ENCODE results near the gene ATG7. TPM values are rescaled to one million over a fixed set of nuclear protein-coding genes. Genes with fewer than 3 reads are reported as not detected.
"Not testable (repeated sequence)": the region's sequence is repeated elsewhere in the genome, so short reads cannot be mapped to it uniquely, and the experiment has no call there.

ATG7 gene
- total RNA-seq, 5 donors from 2014 or later (not counting 1 experiment from before 2014, with no cell fraction given): 29.0 to 39.3 (median 37.4) TPM

DNA sequence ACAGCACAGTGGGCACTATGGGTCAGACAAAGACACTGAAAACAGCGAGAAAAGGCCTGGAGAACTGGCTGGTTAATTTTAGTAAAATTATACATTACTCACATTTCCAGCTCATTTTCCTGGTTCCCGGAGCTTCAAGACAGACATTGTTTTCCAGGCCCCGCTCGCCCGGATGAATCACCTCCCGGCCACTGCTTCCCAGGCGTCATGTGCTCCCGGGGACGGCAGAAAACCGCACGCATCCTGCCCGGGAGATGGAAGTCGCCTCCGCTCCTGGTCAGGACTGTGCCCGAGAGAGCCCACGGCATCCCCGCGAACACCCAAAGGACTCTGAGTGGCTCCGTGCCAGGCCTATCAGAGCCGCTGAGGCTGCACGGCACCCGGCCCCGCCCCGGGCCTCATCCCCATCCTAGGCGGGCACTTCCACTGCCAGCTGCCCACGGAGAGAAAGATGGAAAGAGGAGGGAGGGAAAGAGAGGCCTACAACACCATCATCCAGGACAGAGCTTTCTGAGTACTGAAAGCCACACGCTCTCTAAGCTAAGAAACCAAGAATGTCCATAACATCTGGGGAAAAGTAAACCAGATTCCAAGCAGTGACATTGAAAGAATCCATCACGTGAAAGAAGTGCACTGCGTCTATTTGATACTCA lies 296.4 kb downstream of the ATG7 start:
- DNase-seq (no peak), ATAC-seq (replicated peaks in 1 of 4) (no peak)
- POLR2A ChIA-PET: no interaction called here
- Mint-ChIP-seq H3K27ac (peak overlapping the region in 1 of 2 donors; percentile 28), H3K9me3 (no peaks in the 10 kb centered on the region), H3K4me3 (no peak overlapping the region), H3K27me3 (no peaks in the 10 kb centered on the region), H3K36me3 (peaks cover 20% of the 10 kb centered on the region), H3K4me1 (peaks cover 4 to 16% (median 7%) of the 10 kb centered on the region in 3 donors)
- WGBS (ENCODE audit: insufficient coverage): 97% methylated on average over 19 of the region's 29 CpGs
- Histone ChIP-seq H3K9me3 (no peaks in the 10 kb centered on the region), H3K27me3 (replicated peaks in 1 of 2; ENCODE audit: control insufficient read depth in 2 of 2, extremely low read depth in 1 of 2, insufficient read depth in 2 of 2, low read length in 1 of 2) (no peaks in the 10 kb centered on the region), H3K36me3 (ENCODE audit: control insufficient read depth in 2 of 2, extremely low read depth in 1 of 2, insufficient read depth in 1 of 2, low read length in 1 of 2) (peaks cover 26 to 29% of the 10 kb centered on the region in 2 donors), H3K4me1 (ENCODE audit: control insufficient read depth in 1 of 2, extremely low read depth in 1 of 2, insufficient read depth in 2 of 2, low read length in 2 of 2) (peaks cover 0 to 6% of the 10 kb centered on the region in 2 experiments), H3K4me3 (ENCODE audit: control insufficient read depth in 1 of 2, extremely low read depth in 1 of 2, low read length in 1 of 2) (no peak overlapping the region), H3K27ac (ENCODE audit: low read length) (no peak overlapping the region)
- CTCF ChIA-PET: interaction anchor here in 1 of 2 donors (0.6 kb wide), 1 partner anchor 10 kb away, joined by 3 read pairs; no protein-coding TSS in a partner anchor

DNA sequence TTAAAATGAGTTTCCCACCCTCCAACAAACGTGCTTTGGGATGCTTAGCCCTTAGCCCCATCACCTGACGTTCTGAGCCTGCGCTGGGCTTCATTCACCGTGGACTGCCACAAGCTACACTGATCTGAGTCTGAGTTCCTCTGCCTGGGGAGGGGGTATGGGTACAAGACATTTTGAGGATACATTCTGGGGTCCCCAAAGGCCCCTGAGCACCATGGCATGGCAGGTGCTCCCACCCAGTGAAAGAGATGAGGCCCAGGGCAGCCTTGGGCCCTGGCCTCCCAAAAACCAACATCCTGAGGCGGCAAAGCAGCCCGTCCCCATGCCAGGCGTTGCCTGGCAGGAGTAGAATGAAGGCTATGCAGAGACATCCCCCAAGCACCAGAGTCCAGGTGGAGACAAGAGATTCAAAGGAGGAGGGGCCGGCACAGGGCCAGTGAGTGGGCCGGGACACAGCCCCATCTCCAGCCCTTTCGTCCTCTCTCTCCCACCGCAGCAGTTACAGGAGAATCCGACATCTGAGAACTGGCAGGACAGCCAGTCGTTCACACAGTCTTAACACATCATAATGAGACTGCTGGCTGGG lies 297.1 kb downstream of the ATG7 start:
- Histone ChIP-seq H3K4me1 (ENCODE audit: control insufficient read depth in 1 of 2, extremely low read depth in 1 of 2, insufficient read depth in 2 of 2, low read length in 2 of 2) (peaks cover 0 to 6% of the 10 kb centered on the region in 2 experiments), H3K27me3 (replicated peaks in 1 of 2; ENCODE audit: control insufficient read depth in 2 of 2, extremely low read depth in 1 of 2, insufficient read depth in 2 of 2, low read length in 1 of 2) (no peaks in the 10 kb centered on the region), H3K4me3 (ENCODE audit: control insufficient read depth in 1 of 2, extremely low read depth in 1 of 2, low read length in 1 of 2) (no peak overlapping the region), H3K36me3 (ENCODE audit: control insufficient read depth in 2 of 2, extremely low read depth in 1 of 2, insufficient read depth in 1 of 2, low read length in 1 of 2) (peaks cover 21 to 25% of the 10 kb centered on the region in 2 donors), H3K27ac (ENCODE audit: low read length) (no peak overlapping the region), H3K9me3 (no peaks in the 10 kb centered on the region)
- Mint-ChIP-seq H3K4me3 (no peak overlapping the region), H3K36me3 (peaks cover 16% of the 10 kb centered on the region), H3K9me3 (no peaks in the 10 kb centered on the region), H3K27me3 (no peaks in the 10 kb centered on the region), H3K27ac (peak overlapping the region in 1 of 2 donors; percentile 28), H3K4me1 (peaks cover 5 to 16% (median 11%) of the 10 kb centered on the region in 3 donors)
- ChIA-PET POLR2A (interaction anchor here in 1 of 2 donors (0.6 kb wide), 2 partner anchors 9 to 137 kb away, joined by 3 to 6 read pairs; no protein-coding TSS in a partner anchor), CTCF (no interaction called here)
- no peak for DNase-seq
- WGBS (ENCODE audit: insufficient coverage): 95% methylated on average over 7 of the region's 13 CpGs
- ATAC-seq (replicated peaks in 1 of 4): no peak

DNA sequence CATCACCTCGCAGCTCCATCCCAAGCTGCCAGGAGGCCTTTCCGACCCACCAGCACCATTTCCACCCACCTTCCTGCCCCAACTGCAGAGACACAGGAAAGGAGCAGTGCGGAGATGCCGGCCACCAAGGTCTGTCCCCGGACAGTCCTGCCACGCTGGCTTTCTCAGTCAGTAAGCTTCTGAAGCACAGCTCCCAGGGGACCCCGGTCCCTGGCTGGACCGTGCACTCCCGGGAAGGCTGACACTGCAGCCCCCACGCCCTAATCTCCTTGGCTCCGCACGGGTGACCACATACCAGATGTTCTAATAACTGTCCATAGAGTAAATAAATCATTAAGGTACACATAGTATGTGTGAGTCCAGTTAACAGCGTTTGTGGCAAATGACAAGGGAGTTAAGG lies 298.1 kb downstream of the ATG7 start:
- Histone ChIP-seq H3K27me3 (replicated peaks in 1 of 2; ENCODE audit: control insufficient read depth in 2 of 2, extremely low read depth in 1 of 2, insufficient read depth in 2 of 2, low read length in 1 of 2) (no peaks in the 10 kb centered on the region), H3K4me3 (ENCODE audit: control insufficient read depth in 1 of 2, extremely low read depth in 1 of 2, low read length in 1 of 2) (no peak overlapping the region), H3K9me3 (no peaks in the 10 kb centered on the region), H3K36me3 (ENCODE audit: control insufficient read depth in 2 of 2, extremely low read depth in 1 of 2, insufficient read depth in 1 of 2, low read length in 1 of 2) (peaks cover 19 to 22% of the 10 kb centered on the region in 2 donors), H3K27ac (ENCODE audit: low read length) (no peak overlapping the region), H3K4me1 (ENCODE audit: control insufficient read depth in 1 of 2, extremely low read depth in 1 of 2, insufficient read depth in 2 of 2, low read length in 2 of 2) (peaks cover 0 to 6% of the 10 kb centered on the region in 2 experiments)
- WGBS (ENCODE audit: insufficient coverage): 97% methylated on average over 5 of the region's 13 CpGs
- Mint-ChIP-seq H3K27ac (peak overlapping the region in 1 of 2 donors; percentile 64), H3K4me1 (peaks cover 7 to 16% (median 12%) of the 10 kb centered on the region in 3 donors), H3K36me3 (peaks cover 20% of the 10 kb centered on the region), H3K9me3 (no peaks in the 10 kb centered on the region), H3K27me3 (no peaks in the 10 kb centered on the region), H3K4me3 (no peak overlapping the region)
- POLR2A ChIA-PET: no interaction called here
- ATAC-seq (replicated peaks in 1 of 4) (no peak), DNase-seq (no peak)
- CTCF ChIA-PET: no interaction called here

DNA sequence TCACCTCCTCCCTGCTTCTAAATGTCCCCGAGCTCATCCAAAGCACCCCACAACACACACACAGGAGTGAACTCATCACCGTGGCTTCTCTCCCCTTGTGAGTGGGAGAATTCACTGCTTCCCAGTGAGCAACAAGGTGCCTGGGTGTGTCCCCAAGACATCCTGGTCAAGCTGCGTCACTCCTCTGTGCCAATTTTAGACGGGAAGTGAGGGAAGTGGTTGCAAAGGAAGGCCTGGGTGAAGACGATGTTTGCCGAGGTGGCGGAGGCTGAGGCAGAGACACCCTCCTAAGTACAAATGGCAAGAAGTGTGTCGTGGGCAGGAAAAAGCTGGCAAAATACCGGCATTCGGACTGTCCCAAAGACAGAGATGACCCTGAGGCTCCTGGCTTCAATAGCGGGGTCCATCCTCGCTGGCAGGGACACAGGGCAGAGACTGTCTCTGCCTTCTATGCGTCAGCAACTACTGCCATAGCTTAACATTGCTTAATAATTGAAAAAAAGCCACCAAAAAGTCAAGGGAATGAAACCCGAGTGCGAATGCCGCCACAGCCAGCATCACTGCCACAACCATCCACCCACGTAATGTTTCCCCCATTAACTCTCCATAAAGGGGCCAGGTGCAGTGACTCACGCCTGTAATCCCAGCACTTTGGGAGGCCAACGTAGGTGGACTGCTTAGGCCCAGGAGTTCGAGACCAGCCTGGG lies 298.7 kb downstream of the ATG7 start:
- no peaks in the 10 kb centered on the region for H3K9me3 Mint-ChIP-seq
- peaks cover 16 to 18% of the 10 kb centered on the region in 2 donors for H3K36me3 ChIP-seq (ENCODE audit: control insufficient read depth in 2 of 2, extremely low read depth in 1 of 2, insufficient read depth in 1 of 2, low read length in 1 of 2)
- H3K27ac Mint-ChIP-seq: peak overlapping the region in 1 of 2 donors; percentile 55
- POLR2A ChIA-PET: no interaction called here
- H3K4me1 ChIP-seq (ENCODE audit: control insufficient read depth in 1 of 2, extremely low read depth in 1 of 2, insufficient read depth in 2 of 2, low read length in 2 of 2): peaks cover 0 to 6% of the 10 kb centered on the region in 2 experiments
- ATAC-seq (replicated peaks in 1 of 4) (no peak), DNase-seq (peak in 1 of 35 experiments; percentile 6)
- no peak overlapping the region for H3K4me3 Mint-ChIP-seq
- H3K27ac ChIP-seq (ENCODE audit: low read length): no peak overlapping the region
- peaks cover 20% of the 10 kb centered on the region for H3K36me3 Mint-ChIP-seq
- peaks cover 7 to 16% (median 12%) of the 10 kb centered on the region in 3 donors for H3K4me1 Mint-ChIP-seq
- no peak overlapping the region for H3K4me3 ChIP-seq (ENCODE audit: control insufficient read depth in 1 of 2, extremely low read depth in 1 of 2, low read length in 1 of 2)
- H3K9me3 ChIP-seq: no peaks in the 10 kb centered on the region
- H3K27me3 Mint-ChIP-seq: no peaks in the 10 kb centered on the region
- WGBS (ENCODE audit: insufficient coverage): 87% methylated on average over 18 of the region's 20 CpGs
- CTCF ChIA-PET: no interaction called here
- no peaks in the 10 kb centered on the region for H3K27me3 ChIP-seq (replicated peaks in 1 of 2; ENCODE audit: control insufficient read depth in 2 of 2, extremely low read depth in 1 of 2, insufficient read depth in 2 of 2, low read length in 1 of 2)

DNA sequence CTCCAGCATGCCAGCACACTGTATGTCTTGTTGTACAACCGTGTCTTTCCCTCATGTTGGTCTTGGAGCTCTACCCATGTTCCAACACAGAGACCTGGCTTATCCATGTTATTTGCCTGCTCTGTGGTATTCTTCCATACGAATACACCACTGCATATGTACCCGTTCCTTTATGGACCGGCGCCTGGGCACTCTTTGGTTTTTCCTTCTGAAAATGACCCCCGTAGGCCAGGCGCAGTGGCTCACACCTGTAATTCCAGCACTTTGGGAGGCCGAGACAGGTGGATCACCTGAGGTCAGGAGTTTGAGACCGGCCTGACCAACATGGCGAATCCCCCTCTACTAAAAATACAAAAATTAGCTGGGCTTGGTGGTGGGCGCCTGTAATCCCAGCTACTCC lies 300.5 kb downstream of the ATG7 start:
- H3K9me3 ChIP-seq; H3K27me3 Mint-ChIP-seq; H3K4me1 ChIP-seq (ENCODE audit: control insufficient read depth in 1 of 2, extremely low read depth in 1 of 2, insufficient read depth in 2 of 2, low read length in 2 of 2); H3K9me3 Mint-ChIP-seq; ATAC-seq (replicated peaks in 1 of 4); H3K4me3 Mint-ChIP-seq; CTCF ChIA-PET; H3K4me3 ChIP-seq (ENCODE audit: control insufficient read depth in 1 of 2, extremely low read depth in 1 of 2, low read length in 1 of 2); H3K27me3 ChIP-seq (replicated peaks in 1 of 2; ENCODE audit: control insufficient read depth in 2 of 2, extremely low read depth in 1 of 2, insufficient read depth in 2 of 2, low read length in 1 of 2); H3K27ac Mint-ChIP-seq; DNase-seq; POLR2A ChIA-PET; H3K27ac ChIP-seq (ENCODE audit: low read length): not testable (repeated sequence)
- Mint-ChIP-seq H3K36me3 (peaks cover 13% of the 10 kb centered on the region), H3K4me1 (peaks cover 11 to 21% (median 14%) of the 10 kb centered on the region in 3 donors)
- WGBS (ENCODE audit: insufficient coverage): 95% methylated on average over 8 of the region's 11 CpGs
- H3K36me3 ChIP-seq (ENCODE audit: control insufficient read depth in 2 of 2, extremely low read depth in 1 of 2, insufficient read depth in 1 of 2, low read length in 1 of 2): peaks cover 13 to 18% of the 10 kb centered on the region in 2 donors

DNA sequence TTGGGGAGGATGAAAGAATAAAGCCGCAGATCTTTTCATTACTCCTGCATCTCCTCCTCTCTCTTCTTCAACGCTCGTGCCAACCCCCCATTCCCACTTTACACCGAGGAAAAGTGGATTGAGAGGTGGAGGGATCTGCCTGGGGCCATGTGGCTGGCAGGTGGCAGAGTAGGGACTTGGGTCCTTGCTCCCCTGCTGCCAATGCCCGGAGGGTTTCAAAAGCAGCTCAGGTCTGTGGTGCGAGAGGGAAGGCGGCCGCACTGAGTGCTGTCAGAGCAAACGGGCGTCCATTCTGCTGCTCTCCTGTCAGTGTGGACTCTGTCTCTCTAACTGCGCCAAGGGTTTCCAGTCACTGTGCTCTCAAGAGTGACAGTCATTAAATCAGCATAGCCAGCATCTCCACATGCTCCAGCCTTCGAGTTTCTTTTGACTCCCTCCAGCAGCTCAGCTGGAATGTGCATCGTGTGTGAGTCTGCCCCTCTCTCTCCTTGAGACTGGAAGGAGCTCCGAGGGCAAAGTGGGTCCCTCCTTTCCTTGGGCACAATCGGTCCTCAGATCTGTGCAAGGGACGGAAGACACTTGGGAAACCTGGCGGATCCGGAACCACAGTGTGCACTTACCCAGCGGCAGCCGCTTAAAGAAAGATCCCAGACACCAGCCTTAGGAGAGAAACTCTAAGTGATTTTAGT lies 302.9 kb downstream of the ATG7 start:
- no peaks in the 10 kb centered on the region for H3K4me1 ChIP-seq (ENCODE audit: control insufficient read depth in 1 of 2, extremely low read depth in 1 of 2, insufficient read depth in 2 of 2, low read length in 2 of 2)
- H3K4me1 Mint-ChIP-seq: peaks cover 20 to 32% (median 22%) of the 10 kb centered on the region in 3 donors

More for the DNA sequence above, 302.9 kb downstream of the ATG7 start:
- no peak overlapping the region for H3K4me3 ChIP-seq (ENCODE audit: control insufficient read depth in 1 of 2, extremely low read depth in 1 of 2, low read length in 1 of 2)
- no peaks in the 10 kb centered on the region for H3K9me3 ChIP-seq
- peaks cover 7 to 18% of the 10 kb centered on the region in 2 donors for H3K36me3 ChIP-seq (ENCODE audit: control insufficient read depth in 2 of 2, extremely low read depth in 1 of 2, insufficient read depth in 1 of 2, low read length in 1 of 2)
- Mint-ChIP-seq H3K4me3 (no peak overlapping the region), H3K27ac (no peak overlapping the region), H3K9me3 (no peaks in the 10 kb centered on the region), H3K36me3 (peaks cover 19% of the 10 kb centered on the region), H3K27me3 (no peaks in the 10 kb centered on the region)
- WGBS (ENCODE audit: insufficient coverage): 98% methylated on average over 13 of the region's 20 CpGs
- DNase-seq (no peak), ATAC-seq (replicated peaks in 1 of 4) (no peak)
- no peak overlapping the region for H3K27ac ChIP-seq (ENCODE audit: low read length)
- CTCF ChIA-PET: no interaction called here
- no peaks in the 10 kb centered on the region for H3K27me3 ChIP-seq (replicated peaks in 1 of 2; ENCODE audit: control insufficient read depth in 2 of 2, extremely low read depth in 1 of 2, insufficient read depth in 2 of 2, low read length in 1 of 2)
- POLR2A ChIA-PET: no interaction called here

Data from T-cell (primary cell).